CD4-positive, alpha-beta T cell treated with Interleukin-17A for 1 hour (primary cell): Measurements from ENCODE around the gene INTS6.
"Not testable (repeated sequence)": the region's sequence is repeated elsewhere in the genome, so short reads cannot be mapped to it uniquely, and the experiment has no call there.

Source experiments
- DNase-seq: peaks from one replicate; pipeline ENCODE4 v3.0.0-alpha.2; 2020

INTS6 gene

DNA sequence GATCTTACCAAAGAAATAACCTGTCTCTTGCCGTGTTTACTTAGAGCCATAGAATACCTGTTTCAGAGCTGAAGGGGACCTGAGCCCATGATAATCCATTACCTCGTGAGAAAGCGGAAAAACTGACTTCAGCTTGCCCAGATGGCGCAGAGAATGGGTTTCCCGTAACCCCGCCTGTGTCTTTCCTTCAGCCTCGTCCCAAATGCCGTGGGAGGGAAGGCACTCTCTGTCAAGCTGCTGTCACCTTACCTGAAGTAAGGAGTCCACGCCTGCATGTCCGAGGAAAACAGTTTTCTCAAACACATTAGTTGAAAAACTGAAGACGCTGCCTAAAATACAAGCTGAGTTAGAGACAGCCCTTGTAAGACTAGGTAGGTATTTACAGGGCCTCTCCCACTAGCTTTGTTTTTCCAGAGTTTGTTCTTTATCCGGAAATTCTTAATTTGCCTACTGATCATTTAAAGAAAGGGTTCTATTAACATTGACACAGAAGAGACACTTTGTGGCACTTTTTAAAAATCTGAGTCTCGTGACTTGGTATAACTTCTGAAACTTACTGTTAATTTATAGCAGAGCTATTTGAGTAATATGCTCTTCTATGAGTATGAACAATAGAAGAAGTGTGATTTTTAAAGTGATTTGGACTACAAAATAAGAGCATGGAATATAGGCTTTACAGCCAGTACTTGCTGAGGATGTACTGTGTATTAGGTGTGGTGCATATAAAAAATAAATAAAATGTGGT, 1.3 kb upstream of the INTS6 start:
- DNase-seq = no peak

GRCh38 chr13:51453207-51453958, 547 bp upstream of the INTS6 start:
- DNase-seq = peak; percentile 85

DNA sequence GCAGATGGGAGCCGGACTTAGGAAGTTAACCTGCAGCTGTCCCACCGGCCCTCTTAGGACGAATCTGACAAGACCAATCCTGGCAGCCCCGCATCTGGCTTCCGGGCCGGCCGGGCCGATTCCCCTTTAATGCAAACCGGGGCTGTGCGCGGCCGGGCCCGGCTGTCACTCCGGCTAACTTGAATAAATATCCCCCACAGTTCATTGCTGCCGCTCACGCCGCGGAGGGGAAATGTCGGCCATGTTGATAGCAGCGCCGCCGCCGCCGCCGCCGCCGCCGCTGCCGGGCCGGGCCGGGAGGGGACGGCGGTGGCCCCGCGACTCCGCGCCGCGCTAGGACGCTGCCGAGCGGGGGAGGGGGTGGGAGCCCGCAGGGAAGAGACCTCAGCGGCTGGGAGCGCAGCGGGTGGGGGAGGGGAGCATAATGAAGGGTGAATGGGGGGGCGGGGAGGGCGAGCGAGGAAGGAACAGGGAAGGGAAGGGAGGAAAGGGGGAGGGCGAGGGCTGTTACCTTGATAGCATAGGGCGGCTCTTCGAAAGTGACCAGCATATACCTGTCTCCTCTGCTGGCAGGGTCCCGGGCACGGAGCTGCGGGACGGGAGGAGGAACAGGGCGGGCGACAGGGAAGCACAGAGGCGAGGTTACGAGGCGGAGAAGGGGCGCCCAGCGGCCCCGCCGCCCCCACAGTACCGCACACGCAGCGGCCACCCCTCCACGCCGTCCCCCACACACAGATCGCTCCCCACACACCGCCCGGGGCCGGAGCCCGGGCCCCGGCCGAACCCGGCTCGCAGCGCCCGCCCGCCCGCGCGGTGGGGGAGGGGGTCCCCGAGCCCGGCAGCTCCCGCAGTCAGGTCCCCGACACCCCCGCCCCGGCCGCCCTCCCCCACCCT, 1.1 kb downstream of the INTS6 start:
- peak; percentile 84 for DNase-seq

- no peak for DNase-seq
Observed at GRCh38 chr13:51451134-51451466, 1.7 kb downstream of the INTS6 start.

DNA sequence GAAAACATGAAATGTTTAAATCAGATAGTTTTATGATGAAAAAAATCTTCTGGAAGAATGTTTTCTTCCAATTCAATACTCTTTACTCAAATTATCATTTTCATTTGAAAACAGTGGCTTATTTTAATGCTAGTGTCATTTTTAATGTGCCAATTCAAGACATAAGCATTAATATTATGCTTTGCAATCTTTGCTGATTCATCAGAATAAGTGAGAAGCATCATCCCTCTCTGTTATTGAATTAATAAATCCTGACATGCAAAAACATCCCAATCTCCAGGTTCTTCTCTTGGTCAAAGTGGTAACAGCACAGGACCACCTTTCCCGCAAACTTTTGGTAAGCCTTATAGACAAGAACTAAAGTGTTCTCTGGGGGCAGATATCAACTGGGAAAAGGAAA, 3.8 kb downstream of the INTS6 start:
- no peak for DNase-seq

GRCh38 chr13:51444922-51445321, 7.9 kb downstream of the INTS6 start:
- DNase-seq = peak; percentile 43

DNA sequence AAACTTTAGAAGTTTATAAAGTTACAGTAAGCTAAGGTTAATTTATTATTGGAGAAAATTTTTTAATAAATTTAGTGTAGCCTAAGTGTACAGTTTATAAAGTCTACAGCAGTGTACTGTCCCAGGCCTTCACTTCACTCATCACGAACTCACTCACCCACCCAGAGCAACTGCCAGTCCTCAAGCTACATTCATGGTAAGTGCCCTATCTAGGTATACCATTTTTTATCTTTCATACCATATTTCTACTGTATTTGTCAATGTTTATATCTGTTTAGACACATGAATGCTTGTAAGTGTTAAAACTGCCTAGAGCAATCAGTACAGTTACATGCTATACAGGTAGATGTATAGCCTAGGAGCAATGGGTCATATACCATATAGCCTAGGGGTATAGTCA, 12.5 kb downstream of the INTS6 start:
- DNase-seq = no peak

DNA sequence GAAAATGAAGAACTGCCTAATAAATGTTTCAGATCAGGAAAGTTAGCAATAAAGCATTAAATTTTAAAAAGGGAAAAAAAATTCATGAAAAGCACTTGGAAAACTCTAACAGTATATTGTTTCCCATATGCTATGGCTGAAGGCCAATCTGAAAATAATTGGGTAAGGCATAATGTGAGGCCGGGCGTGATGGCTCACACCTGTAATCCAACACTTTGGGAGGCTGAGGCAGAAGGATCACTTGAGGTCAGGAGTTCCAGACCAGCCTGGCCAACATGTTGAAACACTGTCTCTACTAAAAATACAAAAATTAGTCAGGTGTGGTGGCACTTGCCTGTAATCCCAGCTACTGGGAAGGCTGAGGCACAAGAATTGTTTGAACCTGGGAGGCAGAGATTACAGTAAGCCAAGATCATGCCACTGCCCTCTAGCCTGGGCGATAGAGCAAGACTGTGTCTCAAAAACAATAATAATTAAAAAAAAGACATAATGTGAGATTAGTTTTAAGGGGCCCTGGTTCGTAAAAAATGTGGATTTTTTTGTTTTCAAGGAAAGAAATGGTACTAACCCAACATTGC, 15.2 kb downstream of the INTS6 start:
- no peak for DNase-seq

DNA sequence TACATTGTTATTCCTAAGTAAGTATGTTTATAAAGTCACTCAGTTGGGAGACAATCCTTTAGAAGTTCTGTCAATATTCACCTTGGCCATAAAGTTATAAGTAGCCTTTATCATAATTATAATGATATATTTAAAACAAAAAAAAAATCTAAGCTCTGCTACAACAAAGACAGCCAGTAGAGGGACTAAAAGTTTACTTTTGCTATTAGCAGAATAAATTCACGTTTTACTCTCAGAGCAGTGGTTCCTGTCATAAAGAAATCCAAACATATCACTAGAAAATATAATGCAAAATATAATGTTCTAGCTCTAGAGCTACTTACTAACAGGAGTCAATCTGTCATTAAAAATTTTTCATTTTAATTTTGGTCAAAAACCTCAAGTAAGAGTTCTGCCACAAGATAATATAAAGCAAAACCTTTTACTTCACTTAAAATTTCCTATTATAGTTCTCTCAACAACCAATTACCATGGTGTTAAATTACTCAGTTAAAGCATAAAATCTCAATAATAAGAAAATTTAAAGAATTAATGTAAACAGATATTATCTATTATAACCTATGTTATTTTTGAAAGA, 17.7 kb downstream of the INTS6 start:
- peak; percentile 57 for DNase-seq

GRCh38 chr13:51432576-51432975, 20.3 kb downstream of the INTS6 start:
- DNase-seq = no peak

DNA sequence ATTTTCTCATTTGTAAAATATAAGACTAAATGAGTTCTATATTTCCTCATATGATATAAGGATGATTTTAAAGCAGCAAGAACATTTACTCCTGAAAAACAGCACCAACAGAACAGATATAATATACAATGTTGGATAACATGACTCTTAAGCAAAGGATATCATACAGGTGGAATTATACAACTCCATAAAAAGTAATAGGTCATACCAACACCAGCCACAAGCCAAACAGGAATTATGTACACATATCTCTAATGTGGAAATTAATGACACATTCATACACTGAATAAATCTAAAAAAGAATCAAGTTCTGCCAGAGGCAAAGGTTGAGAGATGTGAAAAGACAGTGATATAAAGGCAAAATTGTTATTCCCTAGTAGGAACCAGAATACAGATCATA, 25.9 kb downstream of the INTS6 start:
- DNase-seq = no peak

- no peak for DNase-seq
Observed at GRCh38 chr13:51425410-51426042, 27.3 kb downstream of the INTS6 start.

DNA sequence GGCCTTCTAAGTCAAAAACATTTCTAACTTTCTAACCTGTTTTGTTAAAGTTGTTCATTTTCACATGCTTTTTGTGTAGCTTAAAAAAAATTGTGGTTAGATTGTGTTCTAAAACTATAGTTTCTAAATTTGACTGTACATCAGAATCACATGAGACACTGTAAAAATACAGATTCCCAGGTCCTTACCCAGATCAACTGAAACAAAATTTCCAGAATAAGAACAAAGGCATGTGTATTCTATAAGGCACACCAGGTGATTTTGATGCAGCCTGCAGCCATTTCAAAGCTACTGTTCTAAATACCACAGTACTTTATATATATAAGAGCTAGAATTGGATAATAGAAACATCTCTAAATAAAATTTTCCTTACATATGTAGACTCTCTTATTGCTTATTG, 29.1 kb downstream of the INTS6 start:
- DNase-seq = no peak

- DNase-seq = no peak
Observed at GRCh38 chr13:51422484-51422883, 30.4 kb downstream of the INTS6 start.

DNA sequence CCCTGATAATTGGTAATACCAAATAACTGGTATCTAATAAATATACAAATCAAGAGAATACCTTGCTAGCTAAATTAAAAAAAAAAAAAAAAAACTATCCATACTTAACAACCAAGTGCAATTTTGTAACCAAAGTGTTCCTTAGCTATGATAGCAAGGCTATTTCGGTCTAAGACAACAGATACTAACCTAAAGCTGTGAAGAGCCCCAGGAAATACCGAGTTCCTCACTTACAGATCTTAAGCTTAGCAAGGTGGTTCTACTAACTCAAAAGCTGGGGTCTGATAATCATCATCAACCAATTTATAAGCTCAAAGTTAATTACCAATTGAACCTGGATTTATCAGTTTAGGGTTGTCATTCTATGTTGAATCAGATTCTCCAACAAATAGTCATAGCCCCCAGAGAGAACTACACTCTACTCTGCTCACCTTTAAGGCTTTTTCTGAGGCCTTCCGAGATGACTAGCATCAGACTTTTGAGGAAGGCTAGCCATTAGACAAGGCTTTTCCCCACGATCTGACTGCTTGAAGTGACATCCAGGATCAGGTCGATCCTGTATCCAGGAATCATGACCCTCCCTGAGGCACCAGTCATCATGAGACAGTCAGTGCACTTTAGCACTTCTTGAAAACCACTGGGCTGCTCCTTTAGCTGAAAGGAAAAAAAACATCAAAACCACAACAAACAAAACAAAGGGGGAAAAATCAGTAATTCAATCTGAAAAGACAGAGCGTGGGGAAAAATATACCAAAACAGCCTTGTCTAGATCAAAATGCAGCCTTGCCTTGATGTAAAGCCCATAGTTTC, 31.9 kb downstream of the INTS6 start:
- DNase-seq = peak; percentile 24

DNA sequence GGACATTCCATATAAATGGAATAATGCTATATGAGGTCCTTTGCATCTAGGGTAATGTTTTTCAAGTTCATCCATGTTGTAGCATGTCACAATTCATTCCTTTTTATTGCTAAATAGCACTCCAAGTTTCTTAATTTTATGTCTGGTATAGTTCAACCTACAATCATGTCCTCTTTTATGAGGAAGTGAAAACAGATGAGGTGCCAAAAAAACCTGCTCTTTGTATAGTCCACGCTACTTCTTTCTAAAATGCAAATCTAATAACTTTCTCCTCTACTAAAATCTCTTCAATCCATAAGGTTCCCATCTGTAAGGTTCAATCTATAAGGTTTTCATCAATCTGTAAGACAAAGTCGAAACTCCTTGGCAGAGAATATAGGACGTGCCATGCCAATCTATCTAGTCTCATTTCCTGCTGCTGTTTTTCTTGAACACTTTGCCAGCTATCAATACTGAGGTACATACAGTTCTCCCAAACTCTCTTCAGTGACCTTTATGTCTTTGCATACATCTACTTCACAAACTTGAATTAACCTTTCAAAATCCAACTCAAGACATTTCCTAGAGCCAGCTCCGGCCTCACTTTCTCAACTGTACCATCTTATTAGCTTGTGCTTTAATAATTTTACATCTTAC, 33.7 kb downstream of the INTS6 start:
- DNase-seq = no peak

- DNase-seq = no peak
Observed at GRCh38 chr13:51417716-51418115, 35.1 kb downstream of the INTS6 start.

DNA sequence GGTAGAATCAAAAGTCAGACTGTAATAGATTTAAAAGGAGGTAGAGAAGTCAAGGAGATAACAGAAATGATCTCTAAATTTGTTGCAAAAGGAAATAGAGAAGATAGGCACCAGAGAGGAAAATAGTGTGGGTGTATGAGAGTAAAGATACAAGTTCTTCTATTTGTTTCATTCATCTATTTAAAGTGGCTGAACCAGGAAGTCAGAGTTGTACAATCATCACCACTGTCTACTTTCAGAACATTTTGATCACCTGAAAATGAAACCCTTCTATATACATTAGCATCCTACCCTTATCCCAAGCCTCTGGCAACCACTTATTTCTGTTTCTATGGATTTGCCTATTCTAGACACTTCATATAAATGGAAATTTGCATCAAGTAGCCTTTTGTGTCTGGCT, 36.7 kb downstream of the INTS6 start:
- no peak for DNase-seq

DNA sequence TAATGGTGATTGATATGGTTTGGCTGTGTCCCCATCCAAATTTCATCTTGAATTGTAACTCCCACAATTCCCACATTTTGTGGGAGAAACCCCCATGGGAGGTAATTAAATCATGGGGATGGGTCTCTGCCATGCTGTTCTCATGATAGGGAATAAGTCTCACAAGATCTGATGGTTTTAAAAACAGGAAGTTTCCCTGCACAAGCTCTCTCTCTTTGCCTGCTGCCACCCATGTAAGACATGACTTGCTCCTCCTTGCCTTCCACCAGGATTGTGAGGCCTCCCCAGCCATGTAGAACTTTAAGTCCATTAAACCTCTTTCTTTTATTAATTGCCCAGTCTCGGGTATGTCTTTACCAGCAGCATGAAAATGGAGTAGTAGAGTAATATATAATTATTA, 37.5 kb downstream of the INTS6 start:
- DNase-seq = not testable (repeated sequence)

DNA sequence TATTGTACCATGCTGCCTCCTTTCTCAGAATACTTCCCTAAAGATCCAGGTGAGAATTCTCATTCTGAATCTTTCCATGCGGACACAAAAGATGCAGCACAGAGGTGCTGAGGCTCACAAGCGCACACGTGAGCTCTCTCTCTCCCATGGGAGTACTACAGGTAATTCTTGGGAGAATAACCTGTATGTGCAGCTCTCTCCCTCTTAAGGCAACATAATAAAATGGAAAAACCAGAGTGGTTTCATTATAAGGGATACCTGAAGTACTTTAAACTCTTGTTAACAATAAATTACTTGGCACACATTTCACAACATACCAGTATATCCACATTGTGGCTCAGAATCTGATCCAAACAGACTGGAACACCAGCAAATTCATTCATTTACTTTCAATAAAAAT, 40.4 kb downstream of the INTS6 start:
- no peak for DNase-seq

DNA sequence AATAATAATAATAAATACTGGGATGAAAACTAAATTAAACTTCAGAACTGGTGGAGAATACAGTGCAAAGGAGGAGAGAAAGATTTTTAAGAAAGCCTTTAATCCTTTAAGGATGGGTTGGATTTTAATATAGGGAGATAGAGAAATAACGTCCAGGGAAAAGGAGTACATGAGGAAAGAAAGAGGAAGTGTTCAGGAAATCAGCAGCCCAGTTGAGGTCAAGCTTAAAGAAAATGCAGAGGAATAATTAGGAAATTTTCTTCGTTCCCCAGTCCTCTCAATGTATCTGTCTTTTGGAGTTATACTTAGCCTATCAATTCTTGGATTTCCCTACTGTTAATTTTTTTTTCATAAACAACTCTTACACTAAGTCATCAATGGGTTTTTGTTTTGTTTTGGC, 47.7 kb downstream of the INTS6 start:
- DNase-seq = no peak
